ENCODE data around the gene EFNA1.
"Not testable (repeated sequence)": the region's sequence is repeated elsewhere in the genome, so short reads cannot be mapped to it uniquely, and the experiment has no call there.

The EFNA1 gene

DNA sequence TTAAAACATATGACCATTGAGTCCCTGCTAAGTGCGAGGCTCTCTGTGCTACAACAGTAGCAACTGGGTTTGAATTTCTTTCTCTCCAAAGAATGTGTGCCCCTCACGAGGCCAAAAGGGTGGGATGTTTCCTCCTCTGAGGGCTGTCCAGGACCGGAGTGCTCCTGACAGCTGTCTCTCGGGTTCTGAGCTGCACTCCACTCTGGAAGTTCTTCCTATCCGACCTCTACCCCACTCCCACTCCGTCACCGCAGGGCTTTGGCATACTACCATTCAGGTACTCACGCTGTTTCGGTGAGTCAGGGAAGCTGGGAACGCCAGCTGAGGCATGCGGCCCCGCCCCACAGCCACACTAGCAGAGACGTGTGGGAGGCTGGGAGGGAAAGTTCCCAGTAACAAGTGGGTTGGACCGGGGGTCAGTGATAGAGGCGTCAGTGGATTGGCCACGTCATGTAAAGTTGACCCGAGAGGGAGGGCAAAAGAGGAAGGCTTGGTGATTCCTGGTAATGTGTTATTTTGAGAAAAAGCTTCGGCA lies 7.3 kb downstream of the EFNA1 start:
- H3K27ac ChIP-seq (ENCODE audit: low read depth, low read length) = peak overlapping the region; percentile 96
- no peak overlapping the region for H2AFZ ChIP-seq (ENCODE audit: low read length, unreplicated experiment)
- peaks cover 29% of the 10 kb centered on the region for H3K79me2 ChIP-seq (ENCODE audit: control insufficient read depth, insufficient read depth, low read length, unreplicated experiment)
- peaks cover 26% of the 10 kb centered on the region for H3K4me1 ChIP-seq (ENCODE audit: control insufficient read depth, insufficient read depth, low read length, unreplicated experiment)
- H3K27me3 ChIP-seq (ENCODE audit: insufficient read depth, low read length) = no peaks in the 10 kb centered on the region
- H3K4me3 ChIP-seq (ENCODE audit: low read depth, low read length) = peak overlapping the region; percentile 82
- peaks cover 3% of the 10 kb centered on the region; the same call in 1 of the 2 replicates for H3K36me3 ChIP-seq (ENCODE audit: insufficient read depth, low read length)

DNA sequence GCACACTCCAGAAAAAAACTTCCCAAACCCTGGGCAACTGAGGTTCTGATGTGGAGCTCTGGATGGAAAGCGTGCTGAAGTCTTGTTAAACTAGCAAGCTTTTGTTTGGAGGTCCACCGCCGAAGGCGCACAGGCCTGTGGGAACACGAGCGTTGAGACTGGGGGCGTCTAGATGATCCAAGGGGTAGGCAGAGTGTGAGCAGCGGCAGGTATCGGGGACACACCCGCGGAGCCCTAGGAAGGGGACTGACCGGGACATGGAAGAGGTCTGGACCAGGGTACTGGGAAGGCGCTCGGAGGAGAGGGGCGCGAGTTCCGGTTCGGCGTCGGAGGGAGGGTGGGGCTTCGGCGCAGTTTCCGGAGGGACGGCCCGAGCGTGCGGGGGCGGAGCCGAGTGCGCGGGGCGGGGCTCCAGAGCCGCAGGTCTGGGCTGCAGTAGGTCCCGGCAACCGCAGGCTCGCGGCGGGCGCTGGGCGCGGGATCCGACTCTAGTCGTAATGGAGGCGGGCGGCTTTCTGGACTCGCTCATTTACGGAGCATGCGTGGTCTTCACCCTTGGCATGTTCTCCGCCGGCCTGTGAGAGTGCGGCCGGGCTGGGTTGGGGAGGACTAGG lies 7.8 kb downstream of the EFNA1 start, which contains the start of gene SLC50A1:
Gene SLC50A1 (plus strand): TSS at position 438 of the 614 bp plus-strand sequence. CDS start 60 bp downstream, at position 498.
- Histone ChIP-seq H2AFZ (ENCODE audit: low read length, unreplicated experiment) (peak within 1 kb of the TSS; percentile 48), H3K27me3 (ENCODE audit: insufficient read depth, low read length) (no peaks in the 10 kb centered on the region), H3K4me1 (ENCODE audit: control insufficient read depth, insufficient read depth, low read length, unreplicated experiment) (peaks cover 26% of the 10 kb centered on the region), H3K79me2 (ENCODE audit: control insufficient read depth, insufficient read depth, low read length, unreplicated experiment) (peaks cover 33% of the 10 kb centered on the region), H3K4me3 (ENCODE audit: low read depth, low read length) (peak within 1 kb of the TSS; percentile 82), H3K27ac (ENCODE audit: low read depth, low read length) (peak within 1 kb of the TSS; percentile 96), H3K36me3 (ENCODE audit: insufficient read depth, low read length) (peaks cover 3% of the 10 kb centered on the region; the same call in 1 of the 2 replicates)

DNA sequence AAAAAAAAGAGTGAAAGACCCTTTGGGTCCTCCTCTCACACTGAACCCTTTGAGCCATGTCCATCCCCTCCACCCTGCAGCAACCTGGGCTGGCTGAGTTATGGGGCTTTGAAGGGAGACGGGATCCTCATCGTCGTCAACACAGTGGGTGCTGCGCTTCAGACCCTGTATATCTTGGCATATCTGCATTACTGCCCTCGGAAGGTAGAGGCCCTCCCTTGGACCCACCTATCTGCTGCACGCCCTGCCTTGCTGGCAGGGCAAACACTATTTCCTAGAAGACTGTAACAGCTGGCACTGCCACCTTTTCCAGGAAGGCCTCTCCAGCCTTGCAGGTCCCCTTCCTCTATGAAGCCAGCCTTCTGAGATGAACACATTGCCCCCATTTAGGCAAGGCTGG lies 9.1 kb downstream of the EFNA1 start:
- Histone ChIP-seq H3K27ac (ENCODE audit: low read depth, low read length) (peak overlapping the region; percentile 96), H3K79me2 (ENCODE audit: control insufficient read depth, insufficient read depth, low read length, unreplicated experiment) (peaks cover 33% of the 10 kb centered on the region), H2AFZ (ENCODE audit: low read length, unreplicated experiment) (no peak overlapping the region), H3K4me3 (ENCODE audit: low read depth, low read length) (peak overlapping the region; percentile 82), H3K36me3 (ENCODE audit: insufficient read depth, low read length) (peaks cover 3% of the 10 kb centered on the region; the same call in 1 of the 2 replicates), H3K27me3 (ENCODE audit: insufficient read depth, low read length) (no peaks in the 10 kb centered on the region), H3K4me1 (ENCODE audit: control insufficient read depth, insufficient read depth, low read length, unreplicated experiment) (peaks cover 26% of the 10 kb centered on the region)

GRCh38 chr1:155137154-155137949 lies 9.7 kb downstream of the EFNA1 start:
- H2AFZ ChIP-seq (ENCODE audit: low read length, unreplicated experiment) = no peak overlapping the region

GRCh38 chr1:155139895-155140629 lies 12.4 kb downstream of the EFNA1 start, which contains the start of gene DPM3:
Gene DPM3 (minus strand): TSS chr1:155140531. CDS start chr1:155140240, 291 bp downstream.
- peak within 1 kb of the TSS; percentile 90 for H3K4me3 ChIP-seq (ENCODE audit: low read depth, low read length)
- peaks cover 3% of the 10 kb centered on the region; the same call in 1 of the 2 replicates for H3K36me3 ChIP-seq (ENCODE audit: insufficient read depth, low read length)
- peak within 1 kb of the TSS; percentile 92 for H2AFZ ChIP-seq (ENCODE audit: low read length, unreplicated experiment)
- peaks cover 18% of the 10 kb centered on the region for H3K4me1 ChIP-seq (ENCODE audit: control insufficient read depth, insufficient read depth, low read length, unreplicated experiment)
- H3K79me2 ChIP-seq (ENCODE audit: control insufficient read depth, insufficient read depth, low read length, unreplicated experiment) = peaks cover 33% of the 10 kb centered on the region
- no peaks in the 10 kb centered on the region for H3K27me3 ChIP-seq (ENCODE audit: insufficient read depth, low read length)
- peak within 1 kb of the TSS; percentile 68 for H3K27ac ChIP-seq (ENCODE audit: low read depth, low read length)

More at GRCh38 chr1:155137154-155137949, 9.7 kb downstream of the EFNA1 start:
- H3K27ac ChIP-seq (ENCODE audit: low read depth, low read length) = peak overlapping the region; percentile 96
- H3K4me1 ChIP-seq (ENCODE audit: control insufficient read depth, insufficient read depth, low read length, unreplicated experiment) = peaks cover 26% of the 10 kb centered on the region
- H3K36me3 ChIP-seq (ENCODE audit: insufficient read depth, low read length) = peaks cover 3% of the 10 kb centered on the region; the same call in 1 of the 2 replicates
- H3K27me3 ChIP-seq (ENCODE audit: insufficient read depth, low read length) = no peaks in the 10 kb centered on the region
- H3K4me3 ChIP-seq (ENCODE audit: low read depth, low read length) = peak overlapping the region; percentile 82
- H3K79me2 ChIP-seq (ENCODE audit: control insufficient read depth, insufficient read depth, low read length, unreplicated experiment) = peaks cover 33% of the 10 kb centered on the region

- H3K79me2 ChIP-seq (ENCODE audit: control insufficient read depth, insufficient read depth, low read length, unreplicated experiment) = peaks cover 33% of the 10 kb centered on the region
- peaks cover 3% of the 10 kb centered on the region; the same call in 1 of the 2 replicates for H3K36me3 ChIP-seq (ENCODE audit: insufficient read depth, low read length)
- H2AFZ ChIP-seq (ENCODE audit: low read length, unreplicated experiment) = peak overlapping the region; percentile 92
- H3K4me3 ChIP-seq (ENCODE audit: low read depth, low read length) = peak overlapping the region; percentile 90
- H3K4me1 ChIP-seq (ENCODE audit: control insufficient read depth, insufficient read depth, low read length, unreplicated experiment) = peaks cover 18% of the 10 kb centered on the region
- H3K27ac ChIP-seq (ENCODE audit: low read depth, low read length) = no peak overlapping the region
- H3K27me3 ChIP-seq (ENCODE audit: insufficient read depth, low read length) = no peaks in the 10 kb centered on the region
These were observed 12.9 kb downstream of the EFNA1 start for GRCh38 chr1:155140630-155140953.

DNA sequence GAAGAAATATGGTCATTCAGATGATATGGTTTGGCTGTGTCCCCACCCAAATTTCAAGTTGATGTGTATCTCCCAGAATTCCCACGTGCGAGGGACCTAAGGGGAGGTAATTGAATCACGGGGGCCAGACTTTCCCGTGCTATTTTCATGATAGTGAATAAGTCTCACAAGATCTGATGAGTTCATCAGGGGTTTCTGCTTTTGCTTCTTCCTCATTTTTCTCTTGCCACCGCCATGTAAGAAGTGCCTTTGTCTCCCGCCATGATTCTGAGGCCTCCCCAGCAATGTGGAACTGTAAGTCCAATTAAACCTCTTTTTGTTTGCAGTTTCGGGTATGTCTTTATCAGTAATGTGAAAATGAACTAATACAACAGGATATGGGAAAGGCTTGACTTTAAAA lies 14.1 kb downstream of the EFNA1 start:
- no peak overlapping the region for H2AFZ ChIP-seq (ENCODE audit: low read length, unreplicated experiment)
- H3K36me3 ChIP-seq (ENCODE audit: insufficient read depth, low read length) = peaks cover 3% of the 10 kb centered on the region; the same call in 1 of the 2 replicates
- peaks cover 31% of the 10 kb centered on the region for H3K79me2 ChIP-seq (ENCODE audit: control insufficient read depth, insufficient read depth, low read length, unreplicated experiment)
- no peaks in the 10 kb centered on the region for H3K27me3 ChIP-seq (ENCODE audit: insufficient read depth, low read length)
- no peak overlapping the region for H3K27ac ChIP-seq (ENCODE audit: low read depth, low read length)
- peaks cover 16% of the 10 kb centered on the region for H3K4me1 ChIP-seq (ENCODE audit: control insufficient read depth, insufficient read depth, low read length, unreplicated experiment)
- H3K4me3 ChIP-seq (ENCODE audit: low read depth, low read length) = no peak overlapping the region

DNA sequence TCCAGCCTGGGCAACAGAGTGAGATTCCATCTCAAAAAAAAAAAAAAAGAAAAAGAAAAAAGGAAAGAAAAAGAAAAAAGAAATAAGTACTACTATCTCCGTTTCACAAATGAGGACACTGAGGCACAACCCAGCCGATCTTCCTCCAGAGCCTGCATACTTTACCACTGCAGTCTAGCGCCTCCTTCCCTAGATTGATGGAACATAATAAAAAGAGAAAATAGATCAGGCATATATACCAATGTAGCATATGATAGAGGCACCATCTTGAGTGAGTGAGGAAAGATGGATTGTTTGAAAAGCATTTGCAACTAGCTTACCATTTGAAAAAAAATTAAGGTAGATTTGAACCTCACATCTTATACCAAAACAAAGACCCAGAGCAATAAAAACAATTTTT lies 17.8 kb downstream of the EFNA1 start:
- Histone ChIP-seq H3K36me3 (ENCODE audit: insufficient read depth, low read length) (no peaks in the 10 kb centered on the region), H2AFZ (ENCODE audit: low read length, unreplicated experiment) (no peak overlapping the region), H3K27ac (ENCODE audit: low read depth, low read length) (no peak overlapping the region), H3K4me1 (ENCODE audit: control insufficient read depth, insufficient read depth, low read length, unreplicated experiment) (no peaks in the 10 kb centered on the region), H3K79me2 (ENCODE audit: control insufficient read depth, insufficient read depth, low read length, unreplicated experiment) (no peaks in the 10 kb centered on the region), H3K4me3 (ENCODE audit: low read depth, low read length) (no peak overlapping the region), H3K27me3 (ENCODE audit: insufficient read depth, low read length) (peaks cover 4% of the 10 kb centered on the region; the same call in 1 of the 2 replicates)

DNA sequence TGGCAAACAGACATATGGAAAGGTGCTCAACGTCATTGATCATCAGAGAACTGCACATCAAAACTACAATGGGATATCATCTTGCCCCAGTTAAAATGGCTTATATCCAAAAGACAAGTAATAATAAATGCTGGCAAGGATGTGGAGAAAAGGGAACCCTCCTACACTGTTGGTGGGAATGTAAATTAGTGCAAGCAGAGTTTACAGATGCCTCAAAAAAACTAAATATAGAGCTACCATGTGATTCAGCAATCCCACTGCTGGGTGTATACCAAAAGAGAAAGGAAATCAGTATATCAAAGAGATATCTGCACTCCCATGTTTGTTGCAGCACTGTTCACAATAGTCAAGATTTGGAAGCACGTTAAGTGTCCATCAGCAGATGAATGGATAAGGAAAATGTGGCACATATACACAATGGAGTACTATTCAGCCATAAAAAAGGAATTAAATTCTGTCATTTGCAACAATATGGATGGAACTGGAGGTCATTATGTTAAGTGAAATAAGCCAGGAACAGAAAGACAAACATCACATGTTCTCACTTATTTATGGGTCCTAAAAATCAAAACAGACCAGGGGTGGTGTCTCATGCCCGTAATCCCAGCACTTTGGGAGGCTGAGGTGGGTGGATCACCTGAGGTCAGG lies 28.4 kb downstream of the EFNA1 start:
- not testable (repeated sequence) for H3K4me1 ChIP-seq (ENCODE audit: control insufficient read depth, insufficient read depth, low read length, unreplicated experiment); H3K27ac ChIP-seq (ENCODE audit: low read depth, low read length); H3K36me3 ChIP-seq (ENCODE audit: insufficient read depth, low read length); H2AFZ ChIP-seq (ENCODE audit: low read length, unreplicated experiment); H3K79me2 ChIP-seq (ENCODE audit: control insufficient read depth, insufficient read depth, low read length, unreplicated experiment); H3K4me3 ChIP-seq (ENCODE audit: low read depth, low read length)
- H3K27me3 ChIP-seq (ENCODE audit: insufficient read depth, low read length) = peaks cover 23% of the 10 kb centered on the region

- Histone ChIP-seq H3K79me2 (ENCODE audit: control insufficient read depth, insufficient read depth, low read length, unreplicated experiment) (no peaks in the 10 kb centered on the region), H3K4me1 (ENCODE audit: control insufficient read depth, insufficient read depth, low read length, unreplicated experiment) (no peaks in the 10 kb centered on the region), H3K36me3 (ENCODE audit: insufficient read depth, low read length) (no peaks in the 10 kb centered on the region), H2AFZ (ENCODE audit: low read length, unreplicated experiment) (no peak overlapping the region), H3K27me3 (ENCODE audit: insufficient read depth, low read length) (peaks cover 15% of the 10 kb centered on the region), H3K4me3 (ENCODE audit: low read depth, low read length) (no peak overlapping the region), H3K27ac (ENCODE audit: low read depth, low read length) (no peak overlapping the region)
These were observed 31.3 kb downstream of the EFNA1 start for GRCh38 chr1:155158991-155159390.

Data from ACC112 (cell line).